HepG2 (cell line): Measurements from ENCODE around the gene NPFFR1. TPM values are rescaled to one million over a fixed set of nuclear protein-coding genes. Genes with fewer than 3 reads are reported as not detected.
A peak's percentile ranks its signal among the peaks of the same experiment; 100 is the strongest.
"Not testable (repeated sequence)": the region's sequence is repeated elsewhere in the genome, so short reads cannot be mapped to it uniquely, and the experiment has no call there.

ENCODE experiments used
- ATAC-seq: fragments of 200-7000 bp; cut with Tn5 transposase; 3 replicates; pipeline ENCODE4 v1.9.1; 2020; ENCODE audit warnings: mild to moderate bottlenecking, moderate library complexity
- BruUV-seq: library from RNA; stranded (reverse); fragments of 400-500 nt; replicated peaks from 2 replicates; lab custom pipeline; 2021; lab: Mats Ljungman, UMichigan
- CTCF ChIA-PET: fragments of 300-600 bp; formaldehyde crosslinking; extraction: SDS; loops from one replicate; lab custom pipeline; 2021; ENCODE audit warnings: low total read pairs, inconsistent platforms, low intra/inter-chr PET ratio; lab: Yijun Ruan, JAX
- POLR2A ChIA-PET: fragments of 350-600 bp; sonication (Branson Sonifier 250); formaldehyde crosslinking; loops from one replicate; lab custom pipeline; 2020; ENCODE audit warnings: antibody characterized with exemption, inconsistent platforms; lab: Yijun Ruan, JAX
- DNase-seq: peaks from one replicate; pipeline ENCODE4 v3.0.0-alpha.2; 2015; ENCODE audit warnings: low spot score
- FAIRE-seq: peaks from 3 replicates; lab custom pipeline; 2011; peaks lifted over from hg19 to GRCh38; lab: Jason Lieb, UNC
- H2AFZ ChIP-seq: one replicate; pipeline ENCODE4 v1.6.1; 2011; ENCODE audit warnings: low read length, inconsistent platforms
- H3K27ac ChIP-seq: fragments of 300-600 bp; 3 replicates; pipeline ENCODE4 v1.8.0; 2011; ENCODE audit warnings: mixed run types, mild to moderate bottlenecking, mixed read lengths, low read length, inconsistent platforms; ENCODE audit not compliant: insufficient read depth; ENCODE audit errors: extremely low read length
- H3K27me3 ChIP-seq, 2 experiments: fragments of 200-600 bp in 1 of 2; 2 replicates in 1 of 2; 3 replicates in 1 of 2; pipeline versions ENCODE4 v1.6.0 to v1.8.0; 2011; ENCODE audit warnings: low read length in 2 of 2, mild to moderate bottlenecking in 2 of 2, moderate library complexity in 2 of 2, inconsistent platforms in 1 of 2; ENCODE audit not compliant: insufficient read depth in 2 of 2, control insufficient read depth in 1 of 2
- H3K36me3 ChIP-seq, 2 experiments: fragments of 200-600 bp in 1 of 2; replicated peaks in 1 of 2; 2 replicates in 1 of 2; 3 replicates in 1 of 2; pipeline versions ENCODE4 v1.5.1 to v1.8.0; 2011; ENCODE audit warnings: low read length in 2 of 2, inconsistent platforms in 1 of 2; ENCODE audit not compliant: insufficient read depth in 2 of 2, control insufficient read depth in 1 of 2
- H3K4me1 ChIP-seq: 2 replicates; pipeline ENCODE4 v1.5.1; 2012; ENCODE audit warnings: low read length, inconsistent platforms; ENCODE audit not compliant: insufficient read depth
- H3K4me2 ChIP-seq: 2 replicates; pipeline ENCODE4 v1.6.0; 2011; ENCODE audit warnings: low read depth, low read length, inconsistent platforms
- H3K4me3 ChIP-seq, 3 experiments: fragments of 200-600 bp in 1 of 3; sonication (generic), shearing (Covaris generic) in 1 of 3; replicated peaks in 1 of 3; 2 replicates each; pipeline ENCODE4 v1.5.1; 2011 to 2016; ENCODE audit warnings: low read length in 3 of 3, inconsistent platforms in 2 of 3, low read depth in 2 of 3, mild to moderate bottlenecking in 2 of 3, control low read depth in 1 of 3, mixed read lengths in 1 of 3; ENCODE audit not compliant: insufficient read depth in 1 of 3
- H3K79me2 ChIP-seq: one replicate; pipeline ENCODE4 v1.6.1; 2011; ENCODE audit warnings: low read length, inconsistent platforms; ENCODE audit not compliant: insufficient read depth
- H3K9ac ChIP-seq: 2 replicates; pipeline ENCODE4 v1.6.0; 2011; ENCODE audit warnings: mild to moderate bottlenecking, low read depth, low read length, inconsistent platforms; ENCODE audit not compliant: insufficient read depth
- H3K9me3 ChIP-seq: 2 replicates; pipeline ENCODE4 v1.5.1; 2012; ENCODE audit warnings: mild to moderate bottlenecking, low read length
- H4K20me1 ChIP-seq: 2 replicates; pipeline ENCODE4 v1.6.0; 2011; ENCODE audit warnings: inconsistent platforms, mild to moderate bottlenecking, low read length, moderate library complexity; ENCODE audit not compliant: insufficient read depth
- BCL6 ChIP-seq: IDR thresholded peaks from 2 replicates; pipeline ENCODE4 v1.6.1; 2016; ENCODE audit warnings: missing genetic modification reagents, missing compliant biosample characterization
- FOXP1 ChIP-seq, 2 experiments: fragments of 450-650 bp in 1 of 2; IDR thresholded peaks; 2 replicates each; pipeline ENCODE4 v1.6.1; 2017 to 2018; ENCODE audit warnings: antibody characterized with exemption in 1 of 2
- FOXP4 ChIP-seq: sonication (generic); formaldehyde crosslinking; IDR thresholded peaks from 2 replicates; pipeline ENCODE4 v1.4.0; 2020; ENCODE audit warnings: missing genetic modification reagents
- GATAD2A ChIP-seq: IDR thresholded peaks from 2 replicates; pipeline ENCODE4 v1.6.1; 2016
- NCOA2 ChIP-seq: sonication (generic); formaldehyde crosslinking; IDR thresholded peaks from 2 replicates; pipeline ENCODE4 v1.8.0; 2022; ENCODE audit warnings: inconsistent platforms
- NR2F6 ChIP-seq, 2 experiments: IDR thresholded peaks; 2 replicates each; pipeline ENCODE4 v1.6.1; 2016; ENCODE audit warnings: antibody characterized with exemption in 1 of 2, mild to moderate bottlenecking in 1 of 2
- PITX1 ChIP-seq: sonication (generic); formaldehyde crosslinking; IDR thresholded peaks from 2 replicates; pipeline ENCODE4 v1.5.1; 2020; ENCODE audit warnings: mild to moderate bottlenecking, missing genetic modification reagents
- SOX13 ChIP-seq, 3 experiments: fragments of 450-650 bp in 1 of 3; sonication (generic) in 1 of 3; formaldehyde crosslinking in 1 of 3; IDR thresholded peaks in 2 of 3; conservative IDR thresholded peaks in 1 of 3; 2 replicates each; pipeline versions ENCODE4 v1.5.0 to v1.6.1; 2016 to 2020; ENCODE audit warnings: antibody characterized with exemption in 1 of 3, mild to moderate bottlenecking in 1 of 3, missing compliant biosample characterization in 1 of 3, missing genetic modification reagents in 1 of 3, moderate library complexity in 1 of 3
- SOX5 ChIP-seq: IDR thresholded peaks from 2 replicates; pipeline ENCODE4 v1.6.1; 2016; ENCODE audit warnings: borderline replicate concordance
- SOX6 ChIP-seq, 2 experiments: fragments of 450-650 bp in 1 of 2; sonication (generic) in 1 of 2; formaldehyde crosslinking in 1 of 2; IDR thresholded peaks; 2 replicates each; pipeline versions ENCODE4 v1.4.0 to v1.6.1; 2017 to 2020; ENCODE audit warnings: antibody characterized with exemption in 1 of 2, mild to moderate bottlenecking in 1 of 2, missing genetic modification reagents in 1 of 2
- ZNF609 ChIP-seq: sonication (generic); formaldehyde crosslinking; IDR thresholded peaks from 2 replicates; pipeline ENCODE4 v1.4.0; 2020; ENCODE audit warnings: mild to moderate bottlenecking, missing genetic modification reagents, borderline replicate concordance
- ZNF652 ChIP-seq: IDR thresholded peaks from 2 replicates; pipeline ENCODE4 v1.6.1; 2016; ENCODE audit warnings: low read depth, borderline replicate concordance
- WGBS: methylation state at CpG from one replicate; pipeline ENCODE4 v1.1.6; 2017; ENCODE audit warnings: low lambda C conversion rate; 5-methylcytosine and 5-hydroxymethylcytosine counted together
- in situ Hi-C: cut with HindIII; loops from 2 replicates; pipeline ENCODE4 v1.10.0; 2017; ENCODE audit warnings: low pct_unique_long_range_greater_than_20kb; ENCODE audit not compliant: extremely low pct_ligation_motif_present
- intact Hi-C: fragments of 100-400 bp; cut with micrococcal nuclease; formaldehyde crosslinking; loops from one replicate; pipeline ENCODE4 v1.10.0; 2022; ENCODE audit not compliant: unreplicated experiment
- polyA plus RNA-seq, 8 experiments: library from polyadenylated mRNA; depleted of rRNA in 3 of 8; stranded (reverse) in 7 of 8; unstranded in 1 of 8; fragments of >200 nt; fragmentation: Illumina TruSeq in 4 of 8; extraction: Trizol in 4 of 8; gene quantifications; 2 replicates each; pipeline versions ENCODE4 v1.2.1 to v1.2.3, GENCODE V29; 2011 to 2016; ENCODE audit warnings: low read depth in 4 of 8, missing spikeins in 1 of 8, mixed read lengths in 1 of 8; ENCODE audit not compliant: insufficient read depth in 1 of 8
- total RNA-seq, 5 experiments: library from RNA; depleted of rRNA; stranded (reverse); fragments of >200 nt; fragmentation: Illumina TruSeq; extraction: Trizol; gene quantifications; 2 replicates each; pipeline ENCODE4 v1.2.3, GENCODE V29; 2016; ENCODE audit warnings: low read depth in 1 of 5
- TF ChIP-seq, protein P1 (sequence below): sonication (generic); formaldehyde crosslinking; IDR thresholded peaks from 2 replicates; pipeline ENCODE4 v1.4.0; 2020; ENCODE audit warnings: missing genetic modification reagents, borderline replicate concordance

Gene NPFFR1
- total and polyA plus RNA-seq, 2 of the 13 experiments (the other 11 are each of a cell fraction or from before 2014, with no cell fraction given): under 0.01 TPM; not detected in 1

DNA sequence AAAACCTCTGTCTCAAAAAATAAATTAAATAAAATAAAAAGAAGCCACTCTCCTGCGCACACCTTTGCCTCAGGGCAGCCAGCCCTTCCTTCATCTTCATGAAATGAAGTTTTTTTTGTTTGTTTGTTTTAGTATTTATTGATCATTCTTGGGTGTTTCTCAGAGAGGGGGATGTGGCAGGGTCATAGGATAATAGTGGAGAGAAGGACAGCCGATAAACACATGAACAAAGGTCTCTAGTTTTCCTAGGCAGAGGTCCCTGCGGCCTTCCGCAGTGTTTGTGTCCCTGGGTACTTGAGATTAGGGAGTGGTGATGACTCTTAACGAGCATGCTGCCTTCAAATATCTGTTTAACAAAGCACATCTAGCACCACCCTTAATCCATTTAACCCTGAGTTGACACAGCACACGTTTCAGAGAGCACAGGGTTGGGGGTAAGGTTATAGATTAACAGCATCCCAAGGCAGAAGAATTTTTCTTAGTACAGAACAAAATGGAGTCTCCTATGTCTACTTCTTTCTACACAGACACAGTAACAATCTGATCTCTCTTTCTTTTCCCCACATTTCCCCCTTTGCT lies 45.8 kb downstream of the NPFFR1 start:
- ATAC-seq; FAIRE-seq; POLR2A ChIA-PET; H3K4me3 ChIP-seq; CTCF ChIA-PET; H3K27ac ChIP-seq; DNase-seq; H2AFZ ChIP-seq; intact Hi-C loops; H3K27me3 ChIP-seq; in situ Hi-C loops; H3K9me3 ChIP-seq; BruUV-seq; H3K36me3 ChIP-seq; H4K20me1 ChIP-seq; H3K9ac ChIP-seq; H3K79me2 ChIP-seq; TF ChIP-seq SOX13, NR2F6, FOXP1, SOX6 (IDR thresholded peaks at IDR 0.05): not testable (repeated sequence)
- Histone ChIP-seq H3K4me1 (peaks cover 32% of the 10 kb centered on the region), H3K4me2 (peak overlapping the region; percentile 18; the same call in 1 of the 2 replicates)
- 9% methylated on average over 6 of the region's 6 CpGs for WGBS
- TF ChIP-seq SOX13 (CRISPR knock-in tag; conservative IDR thresholded peaks at IDR 0.05 in 1 of 2, IDR thresholded peaks at IDR 0.05 in 1 of 2) (peak in 1 of 2 experiments; percentile 72; a peak in 2 of 4 replicates), SOX5 (CRISPR knock-in tag) (peak; percentile 34; the same call in 1 of the 2 replicates), NR2F6 (CRISPR knock-in tag; IDR thresholded peaks at IDR 0.05) (0 out of 2 replicates have a peak, but pooled peaks have one; percentile 9), FOXP1 (CRISPR knock-in tag; IDR thresholded peaks at IDR 0.05) (peak; percentile 53), BCL6 (CRISPR knock-in tag) (peak; percentile 81), ZNF609 (CRISPR knock-in tag) (peak; percentile 17; the same call in 1 of the 2 replicates), NCOA2 (0 out of 2 replicates have a peak, but pooled peaks have one; percentile 8), FOXP4 (peak; percentile 66; the same call in 1 of the 2 replicates), SOX6 (CRISPR knock-in tag; IDR thresholded peaks at IDR 0.05) (peak; percentile 62; the same call in 1 of the 2 replicates), PITX1 (CRISPR knock-in tag) (peak; percentile 61; the same call in 1 of the 2 replicates), ZNF652 (CRISPR knock-in tag) (peak; percentile 88), GATAD2A (CRISPR knock-in tag) (0 out of 2 replicates have a peak, but pooled peaks have one; percentile 16)
- TF ChIP-seq, protein P1, sequence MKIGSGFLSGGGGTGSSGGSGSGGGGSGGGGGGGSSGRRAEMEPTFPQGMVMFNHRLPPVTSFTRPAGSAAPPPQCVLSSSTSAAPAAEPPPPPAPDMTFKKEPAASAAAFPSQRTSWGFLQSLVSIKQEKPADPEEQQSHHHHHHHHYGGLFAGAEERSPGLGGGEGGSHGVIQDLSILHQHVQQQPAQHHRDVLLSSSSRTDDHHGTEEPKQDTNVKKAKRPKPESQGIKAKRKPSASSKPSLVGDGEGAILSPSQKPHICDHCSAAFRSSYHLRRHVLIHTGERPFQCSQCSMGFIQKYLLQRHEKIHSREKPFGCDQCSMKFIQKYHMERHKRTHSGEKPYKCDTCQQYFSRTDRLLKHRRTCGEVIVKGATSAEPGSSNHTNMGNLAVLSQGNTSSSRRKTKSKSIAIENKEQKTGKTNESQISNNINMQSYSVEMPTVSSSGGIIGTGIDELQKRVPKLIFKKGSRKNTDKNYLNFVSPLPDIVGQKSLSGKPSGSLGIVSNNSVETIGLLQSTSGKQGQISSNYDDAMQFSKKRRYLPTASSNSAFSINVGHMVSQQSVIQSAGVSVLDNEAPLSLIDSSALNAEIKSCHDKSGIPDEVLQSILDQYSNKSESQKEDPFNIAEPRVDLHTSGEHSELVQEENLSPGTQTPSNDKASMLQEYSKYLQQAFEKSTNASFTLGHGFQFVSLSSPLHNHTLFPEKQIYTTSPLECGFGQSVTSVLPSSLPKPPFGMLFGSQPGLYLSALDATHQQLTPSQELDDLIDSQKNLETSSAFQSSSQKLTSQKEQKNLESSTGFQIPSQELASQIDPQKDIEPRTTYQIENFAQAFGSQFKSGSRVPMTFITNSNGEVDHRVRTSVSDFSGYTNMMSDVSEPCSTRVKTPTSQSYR (CRISPR knock-in tag): 0 out of 2 replicates have a peak, but pooled peaks have one; percentile 26
